ENCODE data around the gene GDAP1L1.

GDAP1L1 gene

DNA sequence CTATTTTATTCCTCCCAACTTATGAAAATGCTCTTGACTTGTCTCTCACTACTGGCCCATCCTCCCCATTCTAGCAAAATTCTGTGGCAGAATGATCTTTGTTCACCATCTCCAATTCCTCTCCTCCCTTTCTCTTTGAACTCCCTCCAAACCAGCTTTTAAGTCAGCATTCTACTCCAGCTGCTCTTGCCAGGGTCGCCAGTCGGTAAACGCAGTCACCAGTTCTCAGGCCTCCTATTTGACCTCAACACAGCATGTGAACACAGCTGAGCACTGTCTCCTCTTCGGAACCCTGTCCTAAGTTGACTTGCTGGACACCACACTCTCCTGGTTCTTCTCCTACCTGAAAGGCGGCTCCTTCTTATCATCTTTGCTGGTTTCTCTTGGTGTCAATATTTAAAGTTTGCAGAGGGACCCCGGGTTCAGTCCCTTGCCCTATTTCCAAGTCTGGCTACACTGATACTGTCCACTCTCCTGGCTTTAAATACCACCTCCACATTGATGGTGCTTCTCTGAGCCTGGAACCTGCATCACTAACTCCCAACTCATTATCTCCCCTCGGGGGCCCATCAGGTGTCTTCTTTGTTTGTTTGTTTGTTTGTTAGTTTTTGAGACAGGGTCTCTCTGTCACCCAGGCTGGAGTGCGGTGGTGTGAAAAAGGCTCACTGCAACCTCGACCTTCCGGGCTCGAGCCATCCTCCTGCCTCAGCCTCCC is 27.4 kb downstream of the GDAP1L1 start:
- Histone ChIP-seq H3K4me3 (replicated peaks; ENCODE audit: low read depth, low read length) (no peak overlapping the region), H3K36me3 (ENCODE audit: control insufficient read depth, insufficient read depth, low read length) (no peaks in the 10 kb centered on the region), H3K27me3 (replicated peaks; ENCODE audit: control insufficient read depth, insufficient read depth, low read length) (no peaks in the 10 kb centered on the region)
- TF ChIP-seq, protein P1, sequence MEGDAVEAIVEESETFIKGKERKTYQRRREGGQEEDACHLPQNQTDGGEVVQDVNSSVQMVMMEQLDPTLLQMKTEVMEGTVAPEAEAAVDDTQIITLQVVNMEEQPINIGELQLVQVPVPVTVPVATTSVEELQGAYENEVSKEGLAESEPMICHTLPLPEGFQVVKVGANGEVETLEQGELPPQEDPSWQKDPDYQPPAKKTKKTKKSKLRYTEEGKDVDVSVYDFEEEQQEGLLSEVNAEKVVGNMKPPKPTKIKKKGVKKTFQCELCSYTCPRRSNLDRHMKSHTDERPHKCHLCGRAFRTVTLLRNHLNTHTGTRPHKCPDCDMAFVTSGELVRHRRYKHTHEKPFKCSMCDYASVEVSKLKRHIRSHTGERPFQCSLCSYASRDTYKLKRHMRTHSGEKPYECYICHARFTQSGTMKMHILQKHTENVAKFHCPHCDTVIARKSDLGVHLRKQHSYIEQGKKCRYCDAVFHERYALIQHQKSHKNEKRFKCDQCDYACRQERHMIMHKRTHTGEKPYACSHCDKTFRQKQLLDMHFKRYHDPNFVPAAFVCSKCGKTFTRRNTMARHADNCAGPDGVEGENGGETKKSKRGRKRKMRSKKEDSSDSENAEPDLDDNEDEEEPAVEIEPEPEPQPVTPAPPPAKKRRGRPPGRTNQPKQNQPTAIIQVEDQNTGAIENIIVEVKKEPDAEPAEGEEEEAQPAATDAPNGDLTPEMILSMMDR (IDR thresholded peaks at IDR 0.05; ENCODE audit: insufficient read depth, low read length, poor library complexity, severe bottlenecking) = no peak
- no peak for DNase-seq (ENCODE audit: extremely low read depth, insufficient read length)

DNA sequence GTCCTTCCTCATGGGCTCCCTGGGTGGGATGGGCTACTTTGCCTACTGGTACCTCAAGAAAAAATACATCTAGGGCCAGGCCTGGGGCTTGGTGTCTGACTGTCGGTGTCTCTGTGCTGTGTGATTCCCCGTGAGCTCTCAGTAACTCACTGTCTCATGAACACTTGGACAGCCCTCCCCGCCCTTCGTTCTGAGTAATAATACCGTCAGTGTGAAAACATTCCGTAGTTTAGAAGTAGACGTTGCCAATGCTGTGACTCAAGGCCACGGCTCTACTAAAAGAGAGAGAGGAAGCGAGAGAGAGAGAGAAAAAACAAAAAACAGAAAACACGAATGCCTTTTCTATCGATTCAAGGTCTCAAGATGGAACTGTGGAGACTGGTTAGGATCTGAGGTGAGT is 32.1 kb downstream of the GDAP1L1 start:
- no peaks in the 10 kb centered on the region for H3K36me3 ChIP-seq (ENCODE audit: control insufficient read depth, insufficient read depth, low read length)
- no peak for DNase-seq (ENCODE audit: extremely low read depth, insufficient read length)

GRCh38 chr20:44280387-44280786 is 33.3 kb downstream of the GDAP1L1 start:
- H3K36me3 ChIP-seq (ENCODE audit: control insufficient read depth, insufficient read depth, low read length) = no peaks in the 10 kb centered on the region
- H3K4me3 ChIP-seq (replicated peaks; ENCODE audit: low read depth, low read length) = no peak overlapping the region
- TF ChIP-seq, protein P1 (IDR thresholded peaks at IDR 0.05; ENCODE audit: insufficient read depth, low read length, poor library complexity, severe bottlenecking) = no peak
- H3K27me3 ChIP-seq (replicated peaks; ENCODE audit: control insufficient read depth, insufficient read depth, low read length) = no peaks in the 10 kb centered on the region
- DNase-seq (ENCODE audit: extremely low read depth, insufficient read length) = no peak

More for the DNA sequence above, 32.1 kb downstream of the GDAP1L1 start:
- TF ChIP-seq, protein P1 (IDR thresholded peaks at IDR 0.05; ENCODE audit: insufficient read depth, low read length, poor library complexity, severe bottlenecking) = no peak
- H3K4me3 ChIP-seq (replicated peaks; ENCODE audit: low read depth, low read length) = no peak overlapping the region
- no peaks in the 10 kb centered on the region for H3K27me3 ChIP-seq (replicated peaks; ENCODE audit: control insufficient read depth, insufficient read depth, low read length)

GRCh38 chr20:44282192-44282591 is 35.1 kb downstream of the GDAP1L1 start:
- TF ChIP-seq, protein P1 (IDR thresholded peaks at IDR 0.05; ENCODE audit: insufficient read depth, low read length, poor library complexity, severe bottlenecking) = no peak
- Histone ChIP-seq H3K27me3 (replicated peaks; ENCODE audit: control insufficient read depth, insufficient read depth, low read length) (no peaks in the 10 kb centered on the region), H3K36me3 (ENCODE audit: control insufficient read depth, insufficient read depth, low read length) (no peaks in the 10 kb centered on the region), H3K4me3 (replicated peaks; ENCODE audit: low read depth, low read length) (no peak overlapping the region)
- no peak for DNase-seq (ENCODE audit: extremely low read depth, insufficient read length)

DNA sequence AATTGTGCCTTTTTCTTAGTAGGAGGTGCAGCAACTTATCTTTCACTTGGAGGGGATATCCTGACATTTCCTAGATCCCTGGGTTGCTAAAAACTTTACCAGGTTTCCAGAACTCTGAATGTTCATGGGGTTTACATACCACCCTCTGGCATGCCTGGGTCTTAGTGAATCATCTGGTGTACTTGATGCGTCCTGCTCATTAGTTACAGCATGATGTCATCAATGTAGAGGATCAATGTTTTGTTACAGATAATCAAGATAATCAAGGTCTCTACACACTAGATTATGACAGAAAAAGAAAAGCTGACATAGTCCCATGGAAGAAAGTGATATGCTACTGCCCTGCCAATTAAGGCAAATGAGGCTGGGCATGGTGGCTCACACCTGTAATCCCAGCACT is 36.9 kb downstream of the GDAP1L1 start:
- Histone ChIP-seq H3K4me3 (replicated peaks; ENCODE audit: low read depth, low read length) (no peak overlapping the region), H3K36me3 (ENCODE audit: control insufficient read depth, insufficient read depth, low read length) (no peaks in the 10 kb centered on the region), H3K27me3 (replicated peaks; ENCODE audit: control insufficient read depth, insufficient read depth, low read length) (no peaks in the 10 kb centered on the region)
- TF ChIP-seq, protein P1 (IDR thresholded peaks at IDR 0.05; ENCODE audit: insufficient read depth, low read length, poor library complexity, severe bottlenecking) = no peak
- DNase-seq (ENCODE audit: extremely low read depth, insufficient read length) = no peak

All from GM06990 (cell line).